HepG2 (cell line): ENCODE data around the gene ACVRL1.
"Not testable (repeated sequence)": the region's sequence is repeated elsewhere in the genome, so short reads cannot be mapped to it uniquely, and the experiment has no call there.

Experiments used
- BRCA1 ChIP-seq: sonication (generic); formaldehyde crosslinking; IDR thresholded peaks from 2 replicates; pipeline ENCODE4 v1.4.0; 2020; ENCODE audit warnings: missing genetic modification reagents
- MAZ ChIP-seq, 2 experiments: sonication (generic) in 1 of 2; formaldehyde crosslinking in 1 of 2; IDR thresholded peaks; 2 replicates each; pipeline versions ENCODE4 v1.5.0 to v1.6.1; 2012 to 2020; ENCODE audit warnings: low read depth in 2 of 2, mild to moderate bottlenecking in 2 of 2, borderline replicate concordance in 1 of 2, improper control_type of control experiment in 1 of 2, low read length in 1 of 2, missing genetic modification reagents in 1 of 2, moderate library complexity in 1 of 2
- MEIS2 ChIP-seq: sonication (generic); formaldehyde crosslinking; IDR thresholded peaks from 2 replicates; pipeline ENCODE4 v1.9.0; 2021; ENCODE audit warnings: mild to moderate bottlenecking, missing genetic modification reagents
- NFE2L1 ChIP-seq: sonication (generic); formaldehyde crosslinking; IDR thresholded peaks from 2 replicates; pipeline ENCODE4 v1.4.0; 2020; ENCODE audit warnings: missing genetic modification reagents, mild to moderate bottlenecking, borderline replicate concordance
- YY1 ChIP-seq: IDR thresholded peaks from 2 replicates; pipeline ENCODE4 v1.6.1; 2011; ENCODE audit warnings: low read length, low read depth, moderate library complexity, mild to moderate bottlenecking; ENCODE audit not compliant: insufficient read depth, insufficient replicate concordance
- ZNF253 ChIP-seq: sonication (generic); formaldehyde crosslinking; IDR thresholded peaks from 2 replicates; pipeline ENCODE4 v1.8.0; 2022; ENCODE audit warnings: mild to moderate bottlenecking, missing genetic modification reagents, borderline replicate concordance
- ZNF274 ChIP-seq: sonication (generic); formaldehyde crosslinking; IDR thresholded peaks from 2 replicates; pipeline ENCODE4 v1.5.1; 2020; ENCODE audit warnings: mild to moderate bottlenecking, missing genetic modification reagents
- ZNF839 ChIP-seq: sonication (generic); formaldehyde crosslinking; IDR thresholded peaks from 2 replicates; pipeline ENCODE4 v1.4.0; 2020; ENCODE audit warnings: missing genetic modification reagents, mild to moderate bottlenecking, borderline replicate concordance
- ZNF850 ChIP-seq: sonication (generic); formaldehyde crosslinking; conservative IDR thresholded peaks from 2 replicates; pipeline ENCODE4 v1.9.0; 2021; ENCODE audit warnings: mild to moderate bottlenecking, missing genetic modification reagents
- TF ChIP-seq, protein P1 (sequence below): sonication (generic); formaldehyde crosslinking; IDR thresholded peaks from 2 replicates; pipeline ENCODE4 v1.5.1; 2020; ENCODE audit warnings: missing genetic modification reagents, mild to moderate bottlenecking, borderline replicate concordance
- TF ChIP-seq, protein P2 (sequence below): sonication (generic); formaldehyde crosslinking; IDR thresholded peaks from 2 replicates; pipeline ENCODE4 v1.5.0; 2020; ENCODE audit warnings: mild to moderate bottlenecking, missing genetic modification reagents, moderate library complexity

DNA sequence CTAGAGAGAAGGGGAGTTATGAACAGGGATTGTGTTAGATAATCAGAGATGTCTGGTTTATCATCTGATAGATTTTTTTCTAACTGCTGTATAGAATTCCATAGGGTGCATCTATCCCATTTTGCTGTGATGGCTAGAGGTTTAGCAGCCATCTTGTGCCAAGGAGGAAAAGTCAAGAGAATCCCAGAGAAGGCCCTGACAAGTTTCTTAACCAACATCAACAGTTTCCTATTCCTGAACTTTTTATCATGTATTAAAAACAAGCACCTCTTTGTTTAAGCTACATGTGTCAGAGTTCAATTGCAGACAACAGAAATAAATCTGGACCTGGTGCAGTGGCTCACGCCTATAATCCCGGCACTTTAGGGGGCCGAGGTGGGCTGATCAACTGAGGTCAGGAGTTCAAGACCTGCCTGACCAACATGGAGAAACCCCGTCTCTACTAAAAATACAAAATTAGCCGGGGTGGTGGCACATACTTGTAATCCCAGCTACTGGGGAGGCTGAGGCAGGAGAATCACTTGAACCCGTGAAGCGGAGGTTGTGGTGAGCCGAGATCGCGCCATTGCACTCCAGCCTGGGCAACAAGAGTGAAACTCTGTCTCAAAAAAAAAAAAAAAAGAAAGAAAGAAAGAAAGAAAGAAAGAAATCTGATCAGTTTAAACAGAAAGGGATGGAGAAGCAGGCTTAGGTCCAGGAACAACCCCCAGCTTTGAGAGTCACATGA lies 21.8 kb upstream of the ACVRL1 start:
- not testable (repeated sequence) for TF ChIP-seq MAZ (IDR thresholded peaks at IDR 0.05; ENCODE audit: borderline replicate concordance, low read depth, low read length); MAZ (CRISPR knock-in tag; IDR thresholded peaks at IDR 0.05; ENCODE audit: low read depth); ZNF850; MEIS2 (CRISPR knock-in tag); ZNF253 (CRISPR knock-in tag); ZNF274; ZNF839 (CRISPR knock-in tag); NFE2L1 (CRISPR knock-in tag); BRCA1; YY1
- TF ChIP-seq, protein P1, sequence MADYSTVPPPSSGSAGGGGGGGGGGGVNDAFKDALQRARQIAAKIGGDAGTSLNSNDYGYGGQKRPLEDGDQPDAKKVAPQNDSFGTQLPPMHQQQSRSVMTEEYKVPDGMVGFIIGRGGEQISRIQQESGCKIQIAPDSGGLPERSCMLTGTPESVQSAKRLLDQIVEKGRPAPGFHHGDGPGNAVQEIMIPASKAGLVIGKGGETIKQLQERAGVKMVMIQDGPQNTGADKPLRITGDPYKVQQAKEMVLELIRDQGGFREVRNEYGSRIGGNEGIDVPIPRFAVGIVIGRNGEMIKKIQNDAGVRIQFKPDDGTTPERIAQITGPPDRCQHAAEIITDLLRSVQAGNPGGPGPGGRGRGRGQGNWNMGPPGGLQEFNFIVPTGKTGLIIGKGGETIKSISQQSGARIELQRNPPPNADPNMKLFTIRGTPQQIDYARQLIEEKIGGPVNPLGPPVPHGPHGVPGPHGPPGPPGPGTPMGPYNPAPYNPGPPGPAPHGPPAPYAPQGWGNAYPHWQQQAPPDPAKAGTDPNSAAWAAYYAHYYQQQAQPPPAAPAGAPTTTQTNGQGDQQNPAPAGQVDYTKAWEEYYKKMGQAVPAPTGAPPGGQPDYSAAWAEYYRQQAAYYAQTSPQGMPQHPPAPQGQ (CRISPR knock-in tag), result not testable (repeated sequence)
- TF ChIP-seq, protein P2, sequence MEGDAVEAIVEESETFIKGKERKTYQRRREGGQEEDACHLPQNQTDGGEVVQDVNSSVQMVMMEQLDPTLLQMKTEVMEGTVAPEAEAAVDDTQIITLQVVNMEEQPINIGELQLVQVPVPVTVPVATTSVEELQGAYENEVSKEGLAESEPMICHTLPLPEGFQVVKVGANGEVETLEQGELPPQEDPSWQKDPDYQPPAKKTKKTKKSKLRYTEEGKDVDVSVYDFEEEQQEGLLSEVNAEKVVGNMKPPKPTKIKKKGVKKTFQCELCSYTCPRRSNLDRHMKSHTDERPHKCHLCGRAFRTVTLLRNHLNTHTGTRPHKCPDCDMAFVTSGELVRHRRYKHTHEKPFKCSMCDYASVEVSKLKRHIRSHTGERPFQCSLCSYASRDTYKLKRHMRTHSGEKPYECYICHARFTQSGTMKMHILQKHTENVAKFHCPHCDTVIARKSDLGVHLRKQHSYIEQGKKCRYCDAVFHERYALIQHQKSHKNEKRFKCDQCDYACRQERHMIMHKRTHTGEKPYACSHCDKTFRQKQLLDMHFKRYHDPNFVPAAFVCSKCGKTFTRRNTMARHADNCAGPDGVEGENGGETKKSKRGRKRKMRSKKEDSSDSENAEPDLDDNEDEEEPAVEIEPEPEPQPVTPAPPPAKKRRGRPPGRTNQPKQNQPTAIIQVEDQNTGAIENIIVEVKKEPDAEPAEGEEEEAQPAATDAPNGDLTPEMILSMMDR, result not testable (repeated sequence)
